HepG2 (cell line): Measurements from ENCODE around the gene RRAD. TPM values are rescaled to one million over a fixed set of nuclear protein-coding genes. Genes with fewer than 3 reads are reported as not detected.

Experiments used
- BCL3 ChIP-seq: sonication (generic); formaldehyde crosslinking; IDR thresholded peaks from 2 replicates; pipeline ENCODE4 v1.5.1; 2020; ENCODE audit warnings: mild to moderate bottlenecking, missing genetic modification reagents, moderate library complexity
- DRAP1 ChIP-seq: IDR thresholded peaks from 2 replicates; pipeline ENCODE4 v1.6.1; 2016; ENCODE audit warnings: missing genetic modification reagents, missing compliant biosample characterization
- HDAC1 ChIP-seq: sonication (generic); formaldehyde crosslinking; IDR thresholded peaks from 2 replicates; pipeline ENCODE4 v1.5.1; 2020; ENCODE audit warnings: mild to moderate bottlenecking, missing genetic modification reagents
- HMG20B ChIP-seq: conservative IDR thresholded peaks from 2 replicates; pipeline ENCODE4 v1.6.1; 2016; ENCODE audit warnings: missing genetic modification reagents, missing compliant biosample characterization
- JARID2 ChIP-seq: sonication (generic); formaldehyde crosslinking; IDR thresholded peaks from 2 replicates; pipeline ENCODE4 v1.8.1; 2023; ENCODE audit warnings: missing genetic modification reagents, inconsistent platforms; ENCODE audit not compliant: insufficient replicate concordance
- KAT8 ChIP-seq: IDR thresholded peaks from 2 replicates; pipeline ENCODE4 v1.6.1; 2016; ENCODE audit warnings: missing genetic modification reagents, missing compliant biosample characterization
- KDM2A ChIP-seq: sonication (generic); formaldehyde crosslinking; IDR thresholded peaks from 2 replicates; pipeline ENCODE4 v1.4.0; 2020; ENCODE audit warnings: low read depth, missing genetic modification reagents, borderline replicate concordance
- KMT2A ChIP-seq: sonication (generic); formaldehyde crosslinking; IDR thresholded peaks from 2 replicates; pipeline ENCODE4 v1.4.0; 2020; ENCODE audit warnings: missing genetic modification reagents
- LCORL ChIP-seq, 2 experiments: fragments of 450-650 bp in 1 of 2; sonication (generic) in 1 of 2; formaldehyde crosslinking in 1 of 2; IDR thresholded peaks; 2 replicates each; pipeline versions ENCODE4 v1.5.0 to v1.6.1; 2017 to 2020; ENCODE audit warnings: antibody characterized with exemption in 1 of 2, missing genetic modification reagents in 1 of 2
- MIER2 ChIP-seq: IDR thresholded peaks from 2 replicates; pipeline ENCODE4 v1.6.1; 2016; ENCODE audit warnings: missing biosample characterization, missing genetic modification reagents
- NR2F6 ChIP-seq, 2 experiments: IDR thresholded peaks; 2 replicates each; pipeline ENCODE4 v1.6.1; 2016; ENCODE audit warnings: antibody characterized with exemption in 1 of 2, mild to moderate bottlenecking in 1 of 2
- RARA ChIP-seq: IDR thresholded peaks from 2 replicates; pipeline ENCODE4 v1.6.1; 2016; ENCODE audit warnings: missing genetic modification reagents, missing compliant biosample characterization
- SETDB1 ChIP-seq: sonication (generic); formaldehyde crosslinking; IDR thresholded peaks from 2 replicates; pipeline ENCODE4 v1.5.1; 2020; ENCODE audit warnings: missing genetic modification reagents, mild to moderate bottlenecking, borderline replicate concordance
- SOX6 ChIP-seq, 2 experiments: fragments of 450-650 bp in 1 of 2; sonication (generic) in 1 of 2; formaldehyde crosslinking in 1 of 2; IDR thresholded peaks; 2 replicates each; pipeline versions ENCODE4 v1.4.0 to v1.6.1; 2017 to 2020; ENCODE audit warnings: antibody characterized with exemption in 1 of 2, mild to moderate bottlenecking in 1 of 2, missing genetic modification reagents in 1 of 2
- THAP11 ChIP-seq: IDR thresholded peaks from 2 replicates; pipeline ENCODE4 v1.6.1; 2016; ENCODE audit warnings: missing biosample characterization, missing genetic modification reagents
- ZBTB7B ChIP-seq: sonication (generic); formaldehyde crosslinking; IDR thresholded peaks from 2 replicates; pipeline ENCODE4 v1.4.0; 2020; ENCODE audit warnings: missing genetic modification reagents
- ZEB1 ChIP-seq: IDR thresholded peaks from 2 replicates; pipeline ENCODE4 v1.6.1; 2012; ENCODE audit warnings: mild to moderate bottlenecking, low read depth, inconsistent platforms; ENCODE audit not compliant: insufficient replicate concordance
- ZNF234 ChIP-seq: sonication (generic); formaldehyde crosslinking; conservative IDR thresholded peaks from 2 replicates; pipeline ENCODE4 v1.5.1; 2020; ENCODE audit warnings: mild to moderate bottlenecking, missing genetic modification reagents
- ZNF503 ChIP-seq: sonication (generic); formaldehyde crosslinking; IDR thresholded peaks from 2 replicates; pipeline ENCODE4 v1.4.0; 2020; ENCODE audit warnings: missing genetic modification reagents
- ZNF580 ChIP-seq: IDR thresholded peaks from 2 replicates; pipeline ENCODE4 v1.6.1; 2016; ENCODE audit warnings: low read depth, borderline replicate concordance
- ZNF619 ChIP-seq: sonication (generic); formaldehyde crosslinking; IDR thresholded peaks from 2 replicates; pipeline ENCODE4 v1.4.0; 2020; ENCODE audit warnings: mild to moderate bottlenecking, missing genetic modification reagents
- ZNF792 ChIP-seq: IDR thresholded peaks from 2 replicates; pipeline ENCODE4 v1.6.1; 2016
- polyA plus RNA-seq, 8 experiments: library from polyadenylated mRNA; depleted of rRNA in 3 of 8; stranded (reverse) in 7 of 8; unstranded in 1 of 8; fragments of >200 nt; fragmentation: Illumina TruSeq in 4 of 8; extraction: Trizol in 4 of 8; gene quantifications; 2 replicates each; pipeline versions ENCODE4 v1.2.1 to v1.2.3, GENCODE V29; 2011 to 2016; ENCODE audit warnings: low read depth in 4 of 8, missing spikeins in 1 of 8, mixed read lengths in 1 of 8; ENCODE audit not compliant: insufficient read depth in 1 of 8
- total RNA-seq, 5 experiments: library from RNA; depleted of rRNA; stranded (reverse); fragments of >200 nt; fragmentation: Illumina TruSeq; extraction: Trizol; gene quantifications; 2 replicates each; pipeline ENCODE4 v1.2.3, GENCODE V29; 2016; ENCODE audit warnings: low read depth in 1 of 5

RRAD gene
- total and polyA plus RNA-seq, 2 of the 13 experiments (the other 11 are each of a cell fraction or from before 2014, with no cell fraction given) = 0.80 to 1.1 TPM

GRCh38 chr16:66954097-66954659 lies 28.8 kb upstream of the RRAD start (continued):
- TF ChIP-seq JARID2 (CRISPR knock-in tag) (peak; percentile 54), KDM2A (CRISPR knock-in tag) (peak; percentile 48; the same call in 1 of the 2 replicates), ZBTB7B (CRISPR knock-in tag) (0 out of 2 replicates have a peak, but pooled peaks have one; percentile 44), DRAP1 (CRISPR knock-in tag) (peak; percentile 46; the same call in 1 of the 2 replicates), ZNF619 (CRISPR knock-in tag) (no peak), SETDB1 (CRISPR knock-in tag) (no peak), THAP11 (CRISPR knock-in tag) (peak; percentile 65), ZNF792 (peak; percentile 59; the same call in 1 of the 2 replicates), ZNF503 (CRISPR knock-in tag) (no peak), RARA (CRISPR knock-in tag) (0 out of 2 replicates have a peak, but pooled peaks have one; percentile 4), KAT8 (CRISPR knock-in tag) (peak; percentile 41; the same call in 1 of the 2 replicates), ZNF580 (CRISPR knock-in tag) (peak; percentile 49; the same call in 1 of the 2 replicates), LCORL (IDR thresholded peaks at IDR 0.05) (peak; percentile 40; the same call in 1 of the 2 replicates), LCORL (CRISPR knock-in tag; IDR thresholded peaks at IDR 0.05) (peak; percentile 73), SOX6 (IDR thresholded peaks at IDR 0.05) (no peak), SOX6 (CRISPR knock-in tag; IDR thresholded peaks at IDR 0.05) (0 out of 2 replicates have a peak, but pooled peaks have one; percentile 18), ZEB1 (no peak), HDAC1 (CRISPR knock-in tag) (peak; percentile 44; the same call in 1 of the 2 replicates), KMT2A (CRISPR knock-in tag) (peak; percentile 43; the same call in 1 of the 2 replicates), NR2F6 (IDR thresholded peaks at IDR 0.05) (no peak), NR2F6 (CRISPR knock-in tag; IDR thresholded peaks at IDR 0.05) (peak; percentile 61), BCL3 (CRISPR knock-in tag) (no peak), ZNF234 (CRISPR knock-in tag) (0 out of 2 replicates have a peak, but pooled peaks have one; percentile 17), HMG20B (0 out of 2 replicates have a peak, but pooled peaks have one; percentile 27), MIER2 (CRISPR knock-in tag) (peak; percentile 71; the same call in 1 of the 2 replicates)
